Astrocyte (in vitro differentiated cells and primary cell): ENCODE data around the gene DLGAP4.

ENCODE experiments used
- EZH2 ChIP-seq: IDR thresholded peaks from 2 replicates; pipeline ENCODE4 v1.6.1; 2012; ENCODE audit warnings: mild to moderate bottlenecking, low read length, inconsistent platforms; ENCODE audit not compliant: insufficient read depth
- TF ChIP-seq, protein P1 (sequence below): IDR thresholded peaks from 2 replicates; pipeline ENCODE4 v1.5.1; 2011; ENCODE audit warnings: low read depth, mild to moderate bottlenecking, inconsistent platforms, low read length, moderate library complexity; ENCODE audit not compliant: insufficient read depth

DNA sequence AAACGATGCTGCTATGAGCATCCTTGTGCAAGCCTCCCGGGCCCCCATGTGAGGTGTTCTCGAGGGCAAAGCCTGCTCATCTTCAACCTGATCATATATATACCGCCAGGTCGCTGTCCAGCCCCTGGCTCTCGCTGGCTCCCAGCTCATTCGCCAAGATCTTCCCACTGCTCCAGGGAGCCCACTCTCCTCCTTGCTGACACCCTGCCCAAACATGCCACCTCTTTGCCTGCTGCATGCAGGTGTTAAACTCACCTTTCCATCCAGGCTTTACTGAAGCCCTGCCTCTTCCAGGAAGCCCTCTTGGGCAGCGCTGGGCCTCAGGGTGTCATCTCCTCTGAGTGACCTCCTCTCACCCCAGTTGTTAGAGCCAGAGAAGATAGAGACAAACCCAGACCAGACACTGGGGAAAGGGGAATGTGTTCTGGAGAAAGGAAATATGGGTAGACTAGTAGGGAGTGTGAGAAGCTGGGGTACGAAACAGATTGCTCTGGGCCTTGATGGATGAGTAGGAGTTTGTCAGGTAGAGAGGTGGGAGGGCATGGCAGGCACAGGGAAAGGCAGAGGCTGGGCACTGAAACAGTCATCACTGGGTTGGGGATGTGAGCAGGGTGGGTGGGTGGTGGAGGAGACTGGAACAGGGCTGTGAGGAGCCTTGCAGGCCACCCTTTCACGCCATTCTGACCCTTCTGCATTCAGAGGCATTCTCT, 1.2 kb upstream of the DLGAP4 start:
- TF ChIP-seq, protein P1, sequence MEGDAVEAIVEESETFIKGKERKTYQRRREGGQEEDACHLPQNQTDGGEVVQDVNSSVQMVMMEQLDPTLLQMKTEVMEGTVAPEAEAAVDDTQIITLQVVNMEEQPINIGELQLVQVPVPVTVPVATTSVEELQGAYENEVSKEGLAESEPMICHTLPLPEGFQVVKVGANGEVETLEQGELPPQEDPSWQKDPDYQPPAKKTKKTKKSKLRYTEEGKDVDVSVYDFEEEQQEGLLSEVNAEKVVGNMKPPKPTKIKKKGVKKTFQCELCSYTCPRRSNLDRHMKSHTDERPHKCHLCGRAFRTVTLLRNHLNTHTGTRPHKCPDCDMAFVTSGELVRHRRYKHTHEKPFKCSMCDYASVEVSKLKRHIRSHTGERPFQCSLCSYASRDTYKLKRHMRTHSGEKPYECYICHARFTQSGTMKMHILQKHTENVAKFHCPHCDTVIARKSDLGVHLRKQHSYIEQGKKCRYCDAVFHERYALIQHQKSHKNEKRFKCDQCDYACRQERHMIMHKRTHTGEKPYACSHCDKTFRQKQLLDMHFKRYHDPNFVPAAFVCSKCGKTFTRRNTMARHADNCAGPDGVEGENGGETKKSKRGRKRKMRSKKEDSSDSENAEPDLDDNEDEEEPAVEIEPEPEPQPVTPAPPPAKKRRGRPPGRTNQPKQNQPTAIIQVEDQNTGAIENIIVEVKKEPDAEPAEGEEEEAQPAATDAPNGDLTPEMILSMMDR, result no peak
- no peak for TF ChIP-seq EZH2
